Measurements from ENCODE around the gene RET.

- TF ChIP-seq CTCF (IDR thresholded peaks at IDR 0.05) (no peak), POLR2A (IDR thresholded peaks at IDR 0.05) (no peak), EP300 (IDR thresholded peaks at IDR 0.05) (no peak)
Observed at GRCh38 chr10:43045631-43046287, 31.1 kb upstream of the RET start.
